IPS DF 6.9 (cell line): ENCODE data around the gene NDUFAF3.
A peak's percentile ranks its signal among the peaks of the same experiment; 100 is the strongest.

Experiments
- DNase-seq: peaks from one replicate; pipeline ENCODE4 v3.0.0-alpha.2; 2013; ENCODE audit warnings: low read depth, low spot score
- H3K27ac ChIP-seq: one replicate; pipeline ENCODE4 v1.5.1; 2013; ENCODE audit warnings: low read length, control low read depth
- H3K27me3 ChIP-seq: 2 replicates; pipeline ENCODE4 v1.6.1; 2013; ENCODE audit warnings: mild to moderate bottlenecking, low read length; ENCODE audit not compliant: control insufficient read depth, insufficient read depth
- H3K36me3 ChIP-seq: 2 replicates; pipeline ENCODE4 v1.6.1; 2013; ENCODE audit warnings: low read length; ENCODE audit not compliant: control insufficient read depth, insufficient read depth
- H3K4me1 ChIP-seq: 2 replicates; pipeline ENCODE4 v1.6.1; 2013; ENCODE audit warnings: low read length; ENCODE audit not compliant: control insufficient read depth, insufficient read depth
- H3K4me3 ChIP-seq: 2 replicates; pipeline ENCODE4 v1.5.1; 2013; ENCODE audit warnings: mild to moderate bottlenecking, low read length
- H3K9me3 ChIP-seq: 2 replicates; pipeline ENCODE4 v1.6.1; 2013; ENCODE audit warnings: low read length, inconsistent platforms; ENCODE audit not compliant: control insufficient read depth, insufficient read depth
- WGBS: extraction: QIAGEN DNeasy Blood & Tissue Kit; methylation state at CpG from one replicate; pipeline ENCODE4 v1.1.7; 2013; ENCODE audit warnings: mixed read lengths, missing lambda C conversion rate; ENCODE audit not compliant: insufficient read length, insufficient coverage; 5-methylcytosine and 5-hydroxymethylcytosine counted together

NDUFAF3 gene

DNA sequence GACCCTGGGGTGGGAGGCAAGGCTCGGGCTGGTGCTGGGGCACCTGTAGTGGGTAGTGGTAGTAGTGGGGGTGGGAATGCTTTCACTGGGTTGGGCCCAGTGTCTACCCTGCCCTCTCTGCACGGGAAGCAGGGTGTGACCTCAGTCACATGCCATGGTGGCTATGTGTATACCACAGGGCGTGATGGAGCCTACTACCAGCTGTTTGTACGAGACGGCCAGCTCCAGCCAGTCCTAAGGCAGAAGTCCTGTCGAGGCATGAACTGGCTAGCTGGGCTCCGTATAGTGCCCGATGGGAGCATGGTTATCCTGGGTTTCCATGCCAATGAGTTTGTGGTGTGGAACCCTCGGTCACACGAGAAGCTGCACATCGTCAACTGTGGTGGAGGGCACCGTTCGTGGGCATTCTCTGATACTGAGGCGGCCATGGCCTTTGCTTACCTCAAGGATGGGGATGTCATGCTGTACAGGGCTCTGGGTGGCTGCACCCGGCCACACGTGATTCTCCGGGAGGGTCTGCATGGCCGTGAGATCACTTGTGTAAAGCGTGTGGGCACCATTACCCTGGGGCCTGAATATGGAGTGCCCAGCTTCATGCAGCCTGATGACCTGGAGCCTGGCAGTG lies 8.7 kb upstream of the NDUFAF3 start:
- H3K9me3 ChIP-seq: no peaks in the 10 kb centered on the region
- no peaks in the 10 kb centered on the region for H3K27me3 ChIP-seq
- peaks cover 2% of the 10 kb centered on the region; the same call in 1 of the 2 replicates for H3K4me1 ChIP-seq
- no peak overlapping the region for H3K27ac ChIP-seq
- H3K4me3 ChIP-seq: no peak overlapping the region
- WGBS: no CpG with 5 or more reads among the region's 19 CpGs
- no peak for DNase-seq
- peaks cover 31% of the 10 kb centered on the region for H3K36me3 ChIP-seq

DNA sequence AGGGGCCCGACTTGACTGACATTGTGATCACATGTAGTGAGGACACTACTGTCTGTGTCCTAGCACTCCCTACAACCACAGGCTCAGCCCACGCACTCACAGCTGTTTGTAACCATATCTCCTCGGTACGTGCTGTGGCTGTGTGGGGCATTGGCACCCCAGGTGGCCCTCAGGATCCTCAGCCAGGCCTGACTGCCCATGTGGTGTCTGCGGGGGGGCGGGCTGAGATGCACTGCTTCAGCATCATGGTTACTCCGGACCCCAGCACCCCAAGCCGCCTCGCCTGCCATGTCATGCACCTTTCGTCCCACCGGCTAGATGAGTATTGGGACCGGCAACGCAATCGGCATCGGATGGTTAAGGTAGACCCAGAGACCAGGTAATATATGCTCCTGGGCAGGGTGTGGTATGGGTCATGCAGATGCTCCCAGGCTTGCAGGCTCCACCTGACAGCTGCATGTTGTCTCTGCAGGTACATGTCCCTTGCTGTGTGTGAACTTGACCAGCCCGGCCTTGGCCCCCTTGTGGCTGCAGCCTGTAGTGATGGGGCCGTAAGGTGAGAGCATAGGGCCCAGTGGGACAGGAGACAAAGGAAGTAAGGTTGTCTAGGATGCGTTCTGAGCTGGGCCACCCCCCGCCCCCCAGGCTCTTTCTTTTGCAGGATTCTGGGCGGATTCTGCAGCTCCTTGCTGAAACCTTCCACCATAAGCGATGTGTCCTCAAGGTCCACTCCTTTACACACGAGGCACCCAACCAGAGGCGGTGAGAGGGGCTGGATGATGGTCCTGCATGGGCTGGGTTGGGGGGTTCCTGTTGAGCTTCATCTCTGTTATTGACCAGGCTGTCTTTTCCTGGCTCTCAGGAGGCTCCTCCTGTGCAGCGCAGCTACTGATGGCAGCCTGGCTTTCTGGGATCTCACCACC lies 7.9 kb upstream of the NDUFAF3 start:
- no peak for DNase-seq
- H3K4me1 ChIP-seq: no peaks in the 10 kb centered on the region
- H3K4me3 ChIP-seq: no peak overlapping the region
- no peak overlapping the region for H3K27ac ChIP-seq
- no CpG with 5 or more reads among the region's 24 CpGs for WGBS
- no peaks in the 10 kb centered on the region for H3K27me3 ChIP-seq
- H3K9me3 ChIP-seq: no peaks in the 10 kb centered on the region
- H3K36me3 ChIP-seq: peaks cover 31% of the 10 kb centered on the region

- Histone ChIP-seq H3K27me3 (no peaks in the 10 kb centered on the region), H3K4me1 (peaks cover 2% of the 10 kb centered on the region; the same call in 1 of the 2 replicates), H3K9me3 (no peaks in the 10 kb centered on the region), H3K27ac (no peak overlapping the region), H3K36me3 (peaks cover 31% of the 10 kb centered on the region), H3K4me3 (no peak overlapping the region)
- DNase-seq: no peak
- no CpG with 5 or more reads among the region's 8 CpGs for WGBS
Measured at GRCh38 chr3:49015072-49015471, 6.8 kb upstream of the NDUFAF3 start.

- no CpG with 5 or more reads among the region's 6 CpGs for WGBS
- Histone ChIP-seq H3K27ac (no peak overlapping the region), H3K4me1 (peaks cover 2% of the 10 kb centered on the region; the same call in 1 of the 2 replicates), H3K4me3 (no peak overlapping the region), H3K9me3 (no peaks in the 10 kb centered on the region), H3K36me3 (peaks cover 31% of the 10 kb centered on the region), H3K27me3 (no peaks in the 10 kb centered on the region)
- no peak for DNase-seq
Measured at GRCh38 chr3:49015765-49016164, 6.2 kb upstream of the NDUFAF3 start.

GRCh38 chr3:49016414-49017228 lies 5.3 kb upstream of the NDUFAF3 start:
- no CpG with 5 or more reads among the region's 6 CpGs for WGBS
- peaks cover 2% of the 10 kb centered on the region; the same call in 1 of the 2 replicates for H3K4me1 ChIP-seq
- DNase-seq: no peak
- H3K27ac ChIP-seq: no peak overlapping the region
- H3K4me3 ChIP-seq: no peak overlapping the region
- no peaks in the 10 kb centered on the region for H3K9me3 ChIP-seq
- no peaks in the 10 kb centered on the region for H3K27me3 ChIP-seq
- peaks cover 31% of the 10 kb centered on the region for H3K36me3 ChIP-seq

DNA sequence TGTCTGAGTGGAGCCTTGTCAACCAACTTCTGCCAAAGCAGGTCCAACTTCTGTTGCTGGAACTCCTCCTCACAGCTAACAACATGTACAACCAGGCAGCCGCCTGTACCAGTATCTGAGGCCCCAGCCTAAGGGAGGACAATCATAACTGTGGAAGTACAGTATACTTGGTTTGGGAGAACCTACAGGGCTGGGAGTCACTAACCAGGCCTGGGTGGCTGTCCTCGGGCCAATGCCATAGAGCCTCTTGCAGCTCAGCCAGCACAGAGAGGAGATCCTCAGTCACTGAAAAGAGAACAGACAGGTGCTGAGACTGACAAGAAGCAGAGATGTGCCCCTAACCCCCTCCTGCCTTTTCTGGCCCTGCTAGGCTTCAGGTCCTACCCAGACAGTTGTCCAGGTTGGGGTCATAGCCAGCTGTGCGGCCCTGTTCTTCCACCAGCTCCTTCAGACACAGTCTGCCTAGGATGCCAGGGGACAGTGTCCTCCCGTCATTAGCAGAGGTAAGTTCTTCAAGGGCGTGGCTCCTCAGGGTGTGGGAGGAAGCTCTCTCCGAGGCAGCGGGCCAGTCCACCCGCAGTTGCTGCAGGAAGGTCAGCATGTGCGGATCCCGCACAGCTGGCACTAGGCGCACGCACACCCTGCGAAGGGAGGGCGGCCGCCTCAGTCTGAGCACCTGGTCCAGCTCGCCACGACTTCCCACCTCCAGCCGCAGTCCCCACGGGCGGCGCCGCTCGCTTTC lies 4.5 kb upstream of the NDUFAF3 start:
- H3K9me3 ChIP-seq: no peaks in the 10 kb centered on the region
- no peaks in the 10 kb centered on the region for H3K27me3 ChIP-seq
- peak overlapping the region; percentile 52; the same call in 1 of the 2 replicates for H3K4me3 ChIP-seq
- H3K4me1 ChIP-seq: peaks cover 2% of the 10 kb centered on the region; the same call in 1 of the 2 replicates
- WGBS: no CpG with 5 or more reads among the region's 23 CpGs
- peaks cover 26% of the 10 kb centered on the region for H3K36me3 ChIP-seq
- DNase-seq: no peak
- no peak overlapping the region for H3K27ac ChIP-seq

DNA sequence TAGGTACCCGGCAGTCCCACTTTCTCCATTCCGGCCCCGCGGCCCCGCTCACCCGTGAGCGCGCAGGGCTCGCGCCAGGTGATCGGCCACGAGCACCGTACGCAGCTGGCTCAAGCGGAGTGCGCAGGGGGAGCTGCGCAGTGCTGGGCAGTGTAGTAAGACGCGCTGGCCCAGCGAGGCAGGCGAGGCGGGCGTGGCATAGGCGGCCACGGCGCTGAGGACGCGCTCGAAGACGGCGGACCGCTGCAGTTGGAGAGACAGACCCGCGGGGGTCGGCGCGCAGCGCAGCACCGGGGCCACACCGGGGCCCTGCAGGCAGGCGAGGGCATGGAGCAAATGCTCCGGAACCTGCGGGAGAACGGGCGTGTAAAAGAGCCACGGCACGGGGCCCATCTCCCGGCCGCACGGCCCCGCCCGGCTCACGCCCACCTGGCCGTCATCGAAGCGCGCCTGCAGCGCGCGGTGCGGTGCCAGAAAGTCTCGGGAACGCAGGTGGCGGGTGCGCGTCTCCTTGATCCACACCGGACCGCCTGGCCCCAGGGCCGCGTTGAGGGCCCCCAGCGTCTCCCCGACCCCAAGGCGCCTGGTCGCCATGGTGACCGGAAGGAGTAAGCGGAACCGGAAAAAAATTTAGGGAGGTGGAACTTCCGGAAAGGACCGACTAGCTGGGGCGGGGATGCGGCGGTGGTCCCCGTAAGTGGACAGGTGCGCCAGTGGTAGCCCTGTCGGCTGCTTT lies 3.8 kb upstream of the NDUFAF3 start, which contains the start of gene DALRD3:
Gene DALRD3, minus strand, starts transcription at position 610 of the 736 bp plus-strand sequence. Its CDS starts 16 bp downstream, at position 594.
- peaks cover 19% of the 10 kb centered on the region for H3K36me3 ChIP-seq
- no peaks in the 10 kb centered on the region for H3K9me3 ChIP-seq
- H3K27me3 ChIP-seq: no peaks in the 10 kb centered on the region
- H3K4me1 ChIP-seq: peaks cover 2% of the 10 kb centered on the region; the same call in 1 of the 2 replicates
- H3K4me3 ChIP-seq: peak within 1 kb of the TSS; percentile 52
- no peak within 1 kb of the TSS for H3K27ac ChIP-seq
- WGBS: no CpG with 5 or more reads among the region's 85 CpGs
- DNase-seq: peak; percentile 55

GRCh38 chr3:49018707-49019006 lies 3.3 kb upstream of the NDUFAF3 start:
- Histone ChIP-seq H3K9me3 (no peaks in the 10 kb centered on the region), H3K4me3 (peak overlapping the region; percentile 52; the same call in 1 of the 2 replicates), H3K4me1 (peaks cover 2% of the 10 kb centered on the region; the same call in 1 of the 2 replicates), H3K27ac (no peak overlapping the region), H3K36me3 (peaks cover 20% of the 10 kb centered on the region), H3K27me3 (no peaks in the 10 kb centered on the region)
- no peak for DNase-seq
- no CpG with 5 or more reads among the region's 18 CpGs for WGBS

DNA sequence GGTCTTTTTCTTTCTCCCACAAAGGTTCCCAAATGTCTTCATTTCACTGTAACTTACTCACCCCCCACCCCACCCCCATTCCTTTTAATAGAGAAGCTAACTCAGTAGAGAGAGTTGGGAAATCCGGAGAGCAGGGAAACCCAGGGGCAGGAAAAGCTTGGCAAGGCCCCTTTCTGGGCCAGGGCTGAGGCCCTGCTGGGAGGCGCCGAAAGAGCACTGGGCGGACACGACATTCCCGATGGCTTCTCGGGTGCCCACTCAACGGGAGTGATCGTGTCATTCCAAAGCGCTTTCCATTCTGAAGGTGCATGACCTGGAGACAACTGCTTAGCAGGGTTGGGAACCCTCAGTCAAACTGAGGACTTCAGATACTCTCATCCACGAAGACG lies 2.0 kb upstream of the NDUFAF3 start:
- H3K36me3 ChIP-seq: peaks cover 24% of the 10 kb centered on the region
- H3K27ac ChIP-seq: no peak overlapping the region
- no peaks in the 10 kb centered on the region for H3K9me3 ChIP-seq
- no peak for DNase-seq
- peak overlapping the region; percentile 77; the same call in 1 of the 2 replicates for H3K4me3 ChIP-seq
- WGBS: no CpG with 5 or more reads among the region's 12 CpGs
- no peaks in the 10 kb centered on the region for H3K27me3 ChIP-seq
- peaks cover 2% of the 10 kb centered on the region; the same call in 1 of the 2 replicates for H3K4me1 ChIP-seq
